ENCODE data around the gene OR6C75. TPM values are rescaled to one million over a fixed set of nuclear protein-coding genes. Genes with fewer than 3 reads are reported as not detected.

Gene OR6C75
- polyA plus RNA-seq, 3 donors, result not detected

Other genes with a start within 250 kb of the OR6C75 start
- gene OR9K2, start 236.6 kb upstream of the OR6C75 start, polyA plus RNA-seq (ENCODE audit: insufficient read length in 3 of 3), result not detected
- not detected for gene OR10A7, start 141.9 kb upstream of the OR6C75 start, polyA plus RNA-seq (ENCODE audit: insufficient read length in 3 of 3)
- gene OR6C74, start 118.4 kb upstream of the OR6C75 start, polyA plus RNA-seq (ENCODE audit: insufficient read length in 3 of 3), result not detected
- gene OR6C6, start 66.4 kb upstream of the OR6C75 start, polyA plus RNA-seq (ENCODE audit: insufficient read length in 3 of 3), result not detected
- not detected for gene OR6C1, start 48.6 kb upstream of the OR6C75 start, polyA plus RNA-seq (ENCODE audit: insufficient read length in 3 of 3)
- gene OR6C3, start 32.2 kb upstream of the OR6C75 start, polyA plus RNA-seq (ENCODE audit: insufficient read length in 3 of 3), result not detected
- gene OR6C65, start 37.6 kb downstream of the OR6C75 start, polyA plus RNA-seq (ENCODE audit: insufficient read length in 3 of 3), result not detected
- not detected for gene OR6C76, start 63.3 kb downstream of the OR6C75 start, polyA plus RNA-seq (ENCODE audit: insufficient read length in 3 of 3)
- not detected for gene OR6C2, start 81.1 kb downstream of the OR6C75 start, polyA plus RNA-seq (ENCODE audit: insufficient read length in 3 of 3)
- not detected for gene OR6C70, start 107.2 kb downstream of the OR6C75 start, polyA plus RNA-seq (ENCODE audit: insufficient read length in 3 of 3)
- gene OR6C68, start 129.4 kb downstream of the OR6C75 start, polyA plus RNA-seq (ENCODE audit: insufficient read length in 3 of 3), result not detected
- gene OR6C4, start 186.6 kb downstream of the OR6C75 start, polyA plus RNA-seq (ENCODE audit: insufficient read length in 3 of 3), result not detected
- gene OR2AP1, start 209.5 kb downstream of the OR6C75 start, polyA plus RNA-seq (ENCODE audit: insufficient read length in 3 of 3), result not detected

Measured in right renal cortex interstitium (tissue), 3 donors.